Measurements from ENCODE around the gene ADAM10.
"Not testable (repeated sequence)": the region's sequence is repeated elsewhere in the genome, so short reads cannot be mapped to it uniquely, and the experiment has no call there.

ADAM10 gene

DNA sequence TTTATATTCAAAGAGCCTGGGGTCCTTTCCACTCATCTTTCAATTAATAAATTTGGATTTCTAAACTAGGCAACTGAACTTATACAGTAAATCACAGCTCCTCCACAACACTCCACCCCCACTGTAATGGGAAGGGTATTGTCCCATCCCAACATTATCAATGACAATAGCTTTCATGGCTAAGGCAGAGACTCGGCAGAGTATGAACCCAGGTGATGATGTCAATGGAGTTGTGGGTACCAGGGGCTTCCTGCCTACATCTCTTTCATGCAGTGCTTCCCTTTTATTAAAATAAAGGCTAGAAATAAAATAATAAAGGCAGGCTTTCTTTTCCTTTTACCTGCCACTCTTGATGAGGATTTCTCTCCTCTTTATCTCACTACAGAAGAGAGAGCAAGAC lies 109.5 kb downstream of the ADAM10 start:
- Mint-ChIP-seq H3K4me3 (no peak overlapping the region), H3K9me3 (no peaks in the 10 kb centered on the region), H3K4me1 (ENCODE audit: low read depth) (peaks cover 7% of the 10 kb centered on the region), H3K36me3 (ENCODE audit: low read depth) (peaks cover 38% of the 10 kb centered on the region), H3K27ac (no peak overlapping the region), H3K27me3 (ENCODE audit: low read depth) (no peaks in the 10 kb centered on the region)

DNA sequence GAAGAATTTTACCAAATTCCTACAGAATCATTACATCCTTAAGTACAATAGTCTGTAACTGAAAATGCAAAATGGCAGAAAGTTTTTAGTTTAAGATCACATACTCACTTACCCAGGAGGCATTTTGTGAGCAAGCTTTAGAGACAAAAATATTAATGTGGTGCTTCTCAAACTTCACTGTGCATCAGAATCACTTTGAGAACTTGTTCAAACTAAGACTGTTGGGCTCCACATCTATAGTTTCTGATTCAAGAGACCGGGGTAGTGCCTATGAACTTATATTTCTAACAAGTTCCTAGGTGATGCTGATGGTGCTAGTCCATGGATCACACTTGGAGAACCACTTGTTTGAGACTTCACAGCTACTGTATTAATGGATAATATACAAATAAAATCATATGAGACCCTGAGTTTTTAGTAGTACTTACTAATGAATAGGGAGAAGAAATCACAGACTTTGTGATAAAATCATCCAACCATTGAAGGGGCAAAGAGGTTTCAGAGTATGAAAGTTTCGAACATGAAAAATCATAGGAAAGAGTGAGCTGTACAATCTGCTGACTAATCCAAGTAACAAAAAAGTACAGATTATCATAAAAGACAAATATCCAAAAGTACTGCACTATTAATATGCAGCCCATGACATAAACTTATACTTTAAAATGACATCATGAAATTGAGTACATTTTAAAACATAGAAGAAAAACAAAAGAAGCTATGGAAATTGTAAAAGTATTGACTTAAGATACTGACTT lies 110.3 kb downstream of the ADAM10 start:
- no peak overlapping the region for H3K27ac Mint-ChIP-seq
- H3K9me3 Mint-ChIP-seq, result no peaks in the 10 kb centered on the region
- H3K27me3 Mint-ChIP-seq (ENCODE audit: low read depth), result no peaks in the 10 kb centered on the region
- H3K36me3 Mint-ChIP-seq (ENCODE audit: low read depth), result peaks cover 41% of the 10 kb centered on the region
- H3K4me3 Mint-ChIP-seq, result no peak overlapping the region
- peaks cover 7% of the 10 kb centered on the region for H3K4me1 Mint-ChIP-seq (ENCODE audit: low read depth)

DNA sequence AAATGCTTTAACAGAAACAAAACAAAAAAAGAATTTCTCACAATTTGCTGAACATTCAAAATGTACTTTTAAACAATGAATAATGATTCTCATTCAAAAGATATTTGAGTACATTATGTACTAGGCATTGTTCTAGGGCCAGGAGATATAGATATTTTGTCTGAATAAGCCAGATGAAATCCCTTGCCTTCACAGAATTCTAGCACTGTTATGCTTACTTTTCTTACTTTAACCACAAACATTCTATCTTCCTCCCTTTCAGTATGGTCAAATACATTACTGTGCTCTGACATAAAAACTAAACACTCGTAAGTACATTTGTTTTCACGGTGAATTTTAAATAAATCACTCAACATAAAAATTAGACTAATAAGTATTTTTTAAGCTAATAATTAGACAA lies 116.7 kb downstream of the ADAM10 start:
- Mint-ChIP-seq H3K4me3 (no peak overlapping the region), H3K27ac (no peak overlapping the region), H3K27me3 (ENCODE audit: low read depth) (no peaks in the 10 kb centered on the region), H3K9me3 (no peaks in the 10 kb centered on the region), H3K36me3 (ENCODE audit: low read depth) (peaks cover 33% of the 10 kb centered on the region), H3K4me1 (ENCODE audit: low read depth) (peaks cover 28% of the 10 kb centered on the region)

DNA sequence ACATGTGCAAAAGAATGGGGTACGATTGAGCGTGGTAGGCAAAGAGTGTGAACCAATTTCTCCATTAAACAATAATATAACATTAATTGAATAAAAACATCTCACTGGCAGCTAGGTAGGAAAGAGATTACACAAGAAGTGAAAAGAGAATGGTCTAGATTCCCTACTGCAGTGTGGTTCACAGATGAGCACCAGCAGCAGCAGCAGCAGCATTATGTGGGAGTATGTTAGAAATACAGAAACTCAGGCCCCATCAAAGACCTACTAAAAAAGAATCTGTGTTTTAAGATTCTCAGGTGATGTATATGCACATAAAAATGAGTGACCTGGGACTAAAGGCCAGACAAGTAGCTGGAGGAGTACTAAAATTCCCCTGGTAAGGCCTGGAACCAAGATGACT lies 118.2 kb downstream of the ADAM10 start:
- Mint-ChIP-seq H3K27me3 (ENCODE audit: low read depth) (no peaks in the 10 kb centered on the region), H3K4me3 (no peak overlapping the region), H3K4me1 (ENCODE audit: low read depth) (peaks cover 41% of the 10 kb centered on the region), H3K27ac (peak overlapping the region; percentile 55), H3K36me3 (ENCODE audit: low read depth) (peaks cover 35% of the 10 kb centered on the region), H3K9me3 (no peaks in the 10 kb centered on the region)

DNA sequence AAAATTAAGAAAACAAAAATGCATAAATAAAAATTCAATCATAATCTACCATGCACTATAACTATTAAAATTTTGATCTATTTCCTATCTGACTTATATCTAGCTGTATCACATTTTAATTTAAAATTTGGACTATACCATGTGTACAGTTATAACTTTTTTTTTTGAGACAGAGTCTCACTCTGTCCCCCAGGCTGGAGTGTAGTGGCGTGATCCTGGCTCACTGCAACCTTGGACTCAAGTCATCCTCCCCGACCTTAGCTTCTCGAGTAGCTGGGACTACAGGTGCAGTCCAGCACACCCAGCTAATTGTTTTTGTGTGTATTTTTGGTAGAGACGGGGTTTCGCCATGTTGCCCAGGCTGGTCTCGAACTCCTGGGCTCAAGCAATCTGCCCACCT lies 119.9 kb downstream of the ADAM10 start:
- no peak overlapping the region for H3K4me3 Mint-ChIP-seq
- H3K9me3 Mint-ChIP-seq, result no peaks in the 10 kb centered on the region
- peaks cover 42% of the 10 kb centered on the region for H3K4me1 Mint-ChIP-seq (ENCODE audit: low read depth)
- no peaks in the 10 kb centered on the region for H3K27me3 Mint-ChIP-seq (ENCODE audit: low read depth)
- H3K27ac Mint-ChIP-seq, result no peak overlapping the region
- H3K36me3 Mint-ChIP-seq (ENCODE audit: low read depth), result peaks cover 38% of the 10 kb centered on the region

DNA sequence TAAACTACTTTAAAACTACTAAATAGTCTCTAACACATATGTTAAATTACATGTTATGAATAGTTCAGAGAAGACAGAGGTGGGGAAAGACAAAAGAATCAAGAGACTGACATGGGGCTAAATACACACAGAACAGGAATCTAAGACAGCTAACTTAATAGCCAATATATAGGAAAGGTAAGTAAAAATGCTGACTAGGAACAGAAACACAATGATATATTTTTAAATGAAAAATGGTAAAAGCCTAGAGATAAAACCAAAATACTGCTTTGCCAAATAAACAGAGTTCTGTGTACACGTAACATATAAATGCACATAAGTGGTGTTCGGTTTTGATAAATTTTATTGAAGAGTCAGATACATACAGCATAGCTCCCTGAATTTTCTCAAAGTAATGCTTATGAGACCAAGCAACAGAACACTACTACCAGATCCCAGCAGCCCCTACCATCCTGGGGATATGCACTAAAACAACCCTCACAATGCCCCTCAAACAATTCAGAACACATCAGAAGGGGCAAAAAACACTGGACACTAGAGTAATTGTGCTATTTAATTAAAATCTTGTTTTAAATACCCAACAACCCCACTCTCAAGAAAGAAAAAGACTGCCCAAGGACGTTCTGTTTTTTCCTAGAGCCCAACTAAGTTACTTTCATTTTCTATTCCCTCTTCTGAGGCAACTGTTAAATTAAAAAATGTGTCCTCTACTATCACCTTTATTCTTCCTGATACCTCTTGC lies 121.1 kb downstream of the ADAM10 start:
- peak overlapping the region; percentile 94 for H3K27ac Mint-ChIP-seq
- H3K27me3 Mint-ChIP-seq (ENCODE audit: low read depth), result no peaks in the 10 kb centered on the region
- H3K36me3 Mint-ChIP-seq (ENCODE audit: low read depth), result peaks cover 34% of the 10 kb centered on the region
- H3K4me3 Mint-ChIP-seq, result peak overlapping the region; percentile 80
- H3K4me1 Mint-ChIP-seq (ENCODE audit: low read depth), result peaks cover 42% of the 10 kb centered on the region
- H3K9me3 Mint-ChIP-seq, result peaks cover 3% of the 10 kb centered on the region

DNA sequence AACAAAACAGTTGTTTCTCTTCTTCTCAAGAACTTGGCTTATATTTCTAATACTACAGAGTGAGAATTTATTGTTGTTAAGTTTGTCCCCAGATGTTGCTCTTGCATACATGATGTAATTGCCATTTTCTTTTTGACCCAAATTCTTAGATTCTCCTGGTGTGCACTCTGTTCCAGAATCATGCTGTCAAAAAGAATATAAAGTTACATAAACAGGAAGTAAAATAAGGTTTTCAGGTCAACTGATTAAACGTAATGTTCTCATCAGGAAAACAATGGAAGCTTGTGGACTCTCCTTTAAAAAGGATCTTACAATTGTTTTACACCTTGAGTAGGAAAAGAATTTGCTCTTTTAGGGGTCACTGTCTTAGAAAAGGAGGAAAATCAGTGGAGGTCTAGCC lies 121.8 kb downstream of the ADAM10 start:
- peak overlapping the region; percentile 80 for H3K4me3 Mint-ChIP-seq
- H3K9me3 Mint-ChIP-seq, result peaks cover 5% of the 10 kb centered on the region
- H3K36me3 Mint-ChIP-seq (ENCODE audit: low read depth), result peaks cover 39% of the 10 kb centered on the region
- H3K27me3 Mint-ChIP-seq (ENCODE audit: low read depth), result no peaks in the 10 kb centered on the region
- H3K27ac Mint-ChIP-seq, result peak overlapping the region; percentile 94
- H3K4me1 Mint-ChIP-seq (ENCODE audit: low read depth), result peaks cover 47% of the 10 kb centered on the region

DNA sequence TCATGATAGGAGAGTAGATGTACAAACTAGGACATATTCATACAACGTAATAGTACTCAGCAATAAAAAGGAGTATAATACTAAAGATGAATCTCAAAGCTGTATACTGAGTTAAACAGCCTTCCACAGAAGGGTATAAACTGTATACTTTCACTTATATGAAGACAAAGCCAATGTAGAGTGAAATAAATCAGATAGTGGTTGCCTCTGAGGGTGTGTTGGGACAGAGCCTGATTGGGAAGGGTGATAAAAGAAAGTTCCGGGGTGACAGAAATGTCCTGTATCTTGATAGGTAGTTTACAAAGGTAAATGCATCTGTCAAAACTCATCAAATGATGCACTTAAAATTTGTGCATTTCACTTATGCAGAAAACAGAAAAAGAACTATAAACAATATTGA lies 122.5 kb downstream of the ADAM10 start:
- peaks cover 49% of the 10 kb centered on the region for H3K4me1 Mint-ChIP-seq (ENCODE audit: low read depth)
- peaks cover 40% of the 10 kb centered on the region for H3K36me3 Mint-ChIP-seq (ENCODE audit: low read depth)
- no peaks in the 10 kb centered on the region for H3K27me3 Mint-ChIP-seq (ENCODE audit: low read depth)
- peaks cover 5% of the 10 kb centered on the region for H3K9me3 Mint-ChIP-seq
- peak overlapping the region; percentile 94 for H3K27ac Mint-ChIP-seq
- H3K4me3 Mint-ChIP-seq, result peak overlapping the region; percentile 47

DNA sequence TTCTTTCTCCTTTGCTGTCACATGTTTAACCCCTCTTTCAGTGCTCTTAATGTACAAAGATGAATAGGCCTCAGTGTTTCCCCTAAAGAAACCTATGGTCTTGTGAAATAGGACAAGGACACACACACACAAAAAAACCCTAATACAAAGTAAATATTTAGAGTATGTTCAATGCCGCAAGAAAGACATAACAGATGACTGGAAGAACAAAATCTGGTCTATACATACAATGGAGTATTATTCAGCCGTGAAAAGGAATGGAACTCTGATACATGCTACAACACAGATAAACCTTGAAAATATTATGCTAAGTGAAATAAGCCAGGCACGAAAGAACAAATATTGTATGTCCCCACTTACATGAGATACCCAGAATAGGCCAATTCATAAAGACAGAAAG lies 123.1 kb downstream of the ADAM10 start:
- Mint-ChIP-seq H3K4me1 (ENCODE audit: low read depth) (peaks cover 48% of the 10 kb centered on the region), H3K9me3 (peaks cover 5% of the 10 kb centered on the region), H3K36me3 (ENCODE audit: low read depth) (peaks cover 43% of the 10 kb centered on the region), H3K4me3 (no peak overlapping the region), H3K27me3 (ENCODE audit: low read depth) (no peaks in the 10 kb centered on the region), H3K27ac (peak overlapping the region; percentile 47)

DNA sequence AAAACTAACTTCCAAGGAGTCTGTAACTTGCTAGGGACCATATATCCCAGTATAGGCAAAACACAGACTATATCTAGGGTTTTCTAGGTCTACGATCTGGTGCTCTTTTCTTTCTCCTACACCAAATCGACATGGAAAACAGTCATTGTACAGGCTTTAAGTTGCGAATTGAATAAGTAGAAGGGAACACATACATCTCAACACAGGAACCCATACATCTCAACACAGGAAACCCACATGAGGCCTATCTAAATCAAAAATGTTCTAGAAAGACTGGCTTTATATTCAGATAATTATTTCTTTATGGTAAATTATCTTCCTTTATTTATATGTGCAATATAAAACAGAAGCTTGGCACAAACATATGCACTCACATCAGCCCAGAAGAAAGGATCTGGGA lies 126.6 kb downstream of the ADAM10 start:
- Mint-ChIP-seq H3K36me3 (ENCODE audit: low read depth) (peaks cover 54% of the 10 kb centered on the region), H3K27ac (no peak overlapping the region), H3K9me3 (peaks cover 16% of the 10 kb centered on the region), H3K27me3 (ENCODE audit: low read depth) (no peaks in the 10 kb centered on the region), H3K4me3 (no peak overlapping the region), H3K4me1 (ENCODE audit: low read depth) (peaks cover 34% of the 10 kb centered on the region)

DNA sequence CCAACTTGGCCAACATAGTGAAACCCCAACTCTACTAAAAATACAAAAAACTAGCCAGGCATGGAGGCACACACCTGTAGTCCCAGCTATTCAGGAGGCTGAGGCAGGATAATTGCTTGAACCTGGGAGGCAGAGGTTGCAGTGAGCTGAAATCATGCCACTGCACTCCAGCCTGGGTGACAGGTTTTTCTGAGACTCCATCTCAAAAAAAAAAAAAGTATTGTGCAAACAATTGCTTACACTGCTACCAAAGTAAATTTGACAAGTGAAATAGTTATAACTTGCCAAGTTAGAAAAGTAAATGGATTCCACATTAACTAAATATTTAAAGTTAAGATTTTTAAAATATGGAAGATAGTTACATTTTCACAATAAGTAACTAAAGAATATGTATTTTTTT lies 129.2 kb downstream of the ADAM10 start:
- not testable (repeated sequence) for H3K4me3 Mint-ChIP-seq; H3K27me3 Mint-ChIP-seq (ENCODE audit: low read depth); H3K27ac Mint-ChIP-seq
- Mint-ChIP-seq H3K4me1 (ENCODE audit: low read depth) (peaks cover 27% of the 10 kb centered on the region), H3K36me3 (ENCODE audit: low read depth) (peaks cover 56% of the 10 kb centered on the region), H3K9me3 (peaks cover 31% of the 10 kb centered on the region)

DNA sequence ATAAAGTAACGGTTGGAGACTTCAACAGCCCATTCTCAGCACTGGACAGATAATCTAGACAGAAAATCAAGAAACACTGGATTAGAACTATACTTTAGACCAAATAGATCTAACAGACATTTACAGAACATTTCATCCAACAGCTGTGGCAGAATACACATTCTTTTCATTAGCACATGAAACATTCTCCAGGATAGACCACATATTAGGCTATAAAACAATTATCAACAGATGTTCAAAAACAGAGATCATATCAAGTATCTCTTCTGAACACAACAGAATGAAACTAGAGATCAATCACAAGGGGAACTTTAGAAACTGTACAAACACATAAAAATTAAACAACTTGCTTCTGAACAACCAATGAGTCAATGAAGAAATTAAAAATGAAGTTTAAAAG lies 133.3 kb downstream of the ADAM10 start:
- H3K4me3 Mint-ChIP-seq, result no peak overlapping the region
- peaks cover 63% of the 10 kb centered on the region for H3K36me3 Mint-ChIP-seq (ENCODE audit: low read depth)
- H3K9me3 Mint-ChIP-seq, result peaks cover 46% of the 10 kb centered on the region
- H3K27ac Mint-ChIP-seq, result no peak overlapping the region
- no peaks in the 10 kb centered on the region for H3K27me3 Mint-ChIP-seq (ENCODE audit: low read depth)
- peaks cover 30% of the 10 kb centered on the region for H3K4me1 Mint-ChIP-seq (ENCODE audit: low read depth)

DNA sequence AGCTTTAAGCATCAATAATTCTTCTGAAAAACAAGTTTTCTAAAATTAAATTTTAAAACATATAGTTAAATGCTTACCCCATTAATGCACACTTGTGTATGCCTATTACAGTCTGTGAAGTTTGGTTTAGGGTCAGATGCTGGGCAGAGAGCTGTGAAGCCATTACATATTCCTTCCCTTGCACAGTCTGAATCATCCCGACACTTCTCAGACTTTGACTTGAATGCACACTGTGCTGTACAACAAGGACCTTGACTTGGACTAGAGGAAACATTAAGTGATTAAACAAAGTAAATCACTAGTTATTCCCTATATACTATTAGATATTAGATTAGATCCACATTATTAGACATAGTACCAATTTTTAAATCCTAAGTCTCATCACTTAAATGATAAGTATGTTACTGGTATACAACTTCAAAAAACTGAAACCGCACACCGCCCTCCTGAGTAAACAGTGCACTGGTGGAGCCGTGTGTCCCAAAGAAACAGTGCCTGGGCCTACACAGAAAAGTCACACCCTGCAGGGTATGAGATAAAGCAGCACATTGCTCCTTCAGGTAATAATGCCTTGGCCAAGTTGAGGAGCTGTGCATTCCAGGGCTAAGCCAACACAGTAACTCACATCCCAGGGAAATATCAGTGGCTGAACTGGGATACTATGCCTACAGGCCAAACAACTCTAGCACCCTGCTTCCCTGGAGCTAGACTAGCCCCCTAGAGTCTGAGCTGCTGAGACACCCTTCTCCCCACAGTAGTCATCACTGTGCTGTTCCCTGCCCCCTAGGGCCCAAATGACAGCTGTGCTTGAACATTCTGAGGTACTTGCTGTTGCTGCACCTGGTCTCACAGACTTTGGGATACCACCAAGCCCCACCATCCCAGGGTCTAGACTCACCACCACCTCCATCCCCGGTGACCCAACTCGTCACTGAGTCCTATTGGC lies 137.5 kb downstream of the ADAM10 start:
- no peak overlapping the region for H3K4me3 Mint-ChIP-seq
- H3K9me3 Mint-ChIP-seq, result peaks cover 34% of the 10 kb centered on the region
- no peak overlapping the region for H3K27ac Mint-ChIP-seq
- peaks cover 38% of the 10 kb centered on the region for H3K4me1 Mint-ChIP-seq (ENCODE audit: low read depth)
- peaks cover 68% of the 10 kb centered on the region for H3K36me3 Mint-ChIP-seq (ENCODE audit: low read depth)
- no peaks in the 10 kb centered on the region for H3K27me3 Mint-ChIP-seq (ENCODE audit: low read depth)

DNA sequence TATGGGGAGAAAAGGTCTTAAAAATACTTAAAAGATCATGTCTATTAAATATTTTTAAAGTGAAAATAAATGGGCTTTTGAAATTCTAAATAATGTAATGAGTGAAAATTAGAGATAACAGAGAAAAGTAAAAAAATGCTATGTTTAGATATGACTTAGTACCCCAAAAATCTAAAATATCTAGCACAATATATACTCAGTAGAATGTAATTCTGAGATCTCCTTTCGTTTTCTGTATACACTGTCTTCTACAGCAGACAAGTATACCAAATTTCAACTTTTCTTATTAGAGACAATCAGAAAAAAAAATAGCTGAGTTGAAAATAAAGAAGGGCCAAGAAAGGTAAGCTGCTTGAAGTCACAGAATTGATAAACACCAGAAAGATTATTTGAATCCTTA lies 140.8 kb downstream of the ADAM10 start:
- H3K4me3 Mint-ChIP-seq, result no peak overlapping the region
- H3K27ac Mint-ChIP-seq, result no peak overlapping the region
- peaks cover 7% of the 10 kb centered on the region for H3K9me3 Mint-ChIP-seq
- peaks cover 31% of the 10 kb centered on the region for H3K4me1 Mint-ChIP-seq (ENCODE audit: low read depth)
- peaks cover 60% of the 10 kb centered on the region for H3K36me3 Mint-ChIP-seq (ENCODE audit: low read depth)
- H3K27me3 Mint-ChIP-seq (ENCODE audit: low read depth), result no peaks in the 10 kb centered on the region

Data from T-helper 1 cell treated with Interleukin-12 subunit alpha and Interleukin-12 subunit beta and Interleukin-4 antibody, amounts not matched to agents 30 μg/mL and 1 μg/mL, for 36 hours (primary cell).